Measurements from ENCODE around the gene DLGAP5. TPM values are rescaled to one million over a fixed set of nuclear protein-coding genes. Genes with fewer than 3 reads are reported as not detected.
A peak's percentile ranks its signal among the peaks of the same experiment; 100 is the strongest.

DLGAP5 gene
- total RNA-seq, 2 experiments from 2014 or later = 79.7 to 84.8 TPM

GRCh38 chr14:55107766-55108554 is 83.4 kb downstream of the DLGAP5 start:
- peak overlapping the region; percentile 36 for H3K27ac Mint-ChIP-seq
- H3K9me3 Mint-ChIP-seq = peaks cover 12% of the 10 kb centered on the region
- POLR2A ChIA-PET = interaction anchor here (0.9 to 1.4 kb wide), 2 partner anchors 10 to 18 kb away, joined by 3 read pairs; no protein-coding TSS in a partner anchor
- peaks cover 16% of the 10 kb centered on the region for H3K36me3 Mint-ChIP-seq
- peaks cover 31% of the 10 kb centered on the region for H3K4me1 Mint-ChIP-seq
- H3K27me3 Mint-ChIP-seq = peaks cover 2% of the 10 kb centered on the region
- ATAC-seq (ENCODE audit: low read depth) = peak; percentile 57
- no peak for DNase-seq
- no peak overlapping the region for H3K4me3 Mint-ChIP-seq

DNA sequence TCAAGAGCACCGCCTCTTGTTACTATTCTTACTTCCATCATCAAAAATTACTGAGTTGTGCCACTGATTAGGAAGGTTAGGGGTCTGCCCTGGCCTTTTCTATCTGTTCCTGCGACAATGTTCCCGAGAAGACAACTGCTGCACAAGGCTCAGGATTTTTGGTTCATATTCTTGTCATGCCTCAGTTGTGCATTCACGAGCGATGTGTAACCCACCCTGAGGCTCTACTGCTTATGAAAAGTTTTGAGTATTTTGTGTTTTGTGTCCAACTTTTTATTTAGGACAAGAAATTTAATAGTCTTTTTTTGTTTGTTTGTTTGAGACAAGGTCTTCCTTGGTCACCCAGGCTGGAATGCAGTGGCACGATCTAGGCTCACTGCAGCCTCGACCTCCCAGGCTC is 85.4 kb downstream of the DLGAP5 start:
- H3K27ac Mint-ChIP-seq = no peak overlapping the region
- POLR2A ChIA-PET = interaction anchor here (0.7 kb wide), 2 partner anchors 23 to 55 kb away, joined by 3 read pairs; partner anchors contain the start of gene LGALS3

GRCh38 chr14:55103971-55104954 is 87.1 kb downstream of the DLGAP5 start:
- ATAC-seq (ENCODE audit: low read depth) = no peak
- H3K4me1 Mint-ChIP-seq = peaks cover 55% of the 10 kb centered on the region
- H3K27ac Mint-ChIP-seq = peak overlapping the region; percentile 99
- peaks cover 12% of the 10 kb centered on the region for H3K9me3 Mint-ChIP-seq
- H3K27me3 Mint-ChIP-seq = no peaks in the 10 kb centered on the region
- H3K4me3 Mint-ChIP-seq = peak overlapping the region; percentile 70
- no peak for DNase-seq
- H3K36me3 Mint-ChIP-seq = peaks cover 17% of the 10 kb centered on the region
- POLR2A ChIA-PET = interaction anchor here (0.8 to 4.0 kb wide), 7 partner anchors 14 to 168 kb away, joined by 3 to 55 read pairs (median 8); partner anchors contain the start of genes DLGAP5, FBXO34, LGALS3 and MAPK1IP1L

More for the DNA sequence above, 85.4 kb downstream of the DLGAP5 start:
- Mint-ChIP-seq H3K27me3 (no peaks in the 10 kb centered on the region), H3K9me3 (peaks cover 12% of the 10 kb centered on the region), H3K36me3 (peaks cover 16% of the 10 kb centered on the region), H3K4me3 (no peak overlapping the region), H3K4me1 (peaks cover 43% of the 10 kb centered on the region)
- DNase-seq (no peak), ATAC-seq (ENCODE audit: low read depth) (no peak)

DNA sequence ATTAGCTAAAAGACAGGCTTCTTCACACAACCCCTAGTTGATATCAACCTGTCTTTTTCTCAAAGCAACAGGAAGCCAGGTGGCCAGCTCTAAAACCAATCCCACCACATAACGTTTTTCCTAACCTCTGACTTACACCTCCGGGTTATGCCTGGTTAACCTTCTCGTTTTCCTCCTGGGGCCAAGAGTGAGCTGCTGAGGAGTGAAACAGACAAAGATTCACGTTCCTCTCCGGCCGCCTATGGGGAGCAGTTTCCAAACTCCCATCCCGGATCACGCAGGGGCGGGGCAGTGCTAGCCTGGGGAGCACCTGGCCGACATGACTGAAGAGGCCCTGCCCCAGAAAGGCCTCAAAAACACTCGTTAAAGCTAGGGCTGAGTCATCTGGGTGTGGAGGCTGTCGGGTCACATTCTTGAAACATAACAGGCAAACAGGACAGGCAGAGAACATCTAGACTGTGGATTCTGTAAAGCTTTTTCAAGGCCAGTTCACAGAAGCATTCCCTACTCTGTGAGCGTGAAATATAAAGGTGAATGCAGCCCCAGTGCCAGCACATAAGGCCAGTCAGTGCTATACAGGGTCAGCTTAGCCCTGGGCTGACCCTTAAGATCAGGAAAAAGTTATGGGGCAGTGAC is 88.3 kb downstream of the DLGAP5 start:
- Mint-ChIP-seq H3K9me3 (peaks cover 12% of the 10 kb centered on the region), H3K27ac (peak overlapping the region; percentile 99), H3K4me1 (peaks cover 61% of the 10 kb centered on the region), H3K4me3 (peak overlapping the region; percentile 70), H3K36me3 (peaks cover 17% of the 10 kb centered on the region), H3K27me3 (no peaks in the 10 kb centered on the region)
- DNase-seq = peak; percentile 76
- POLR2A ChIA-PET = interaction anchor here (0.8 to 4.0 kb wide), 10 partner anchors 8 to 88 kb away, joined by 3 to 55 read pairs (median 4); partner anchors contain the start of genes DLGAP5, LGALS3, MAPK1IP1L and SOCS4
- ATAC-seq (ENCODE audit: low read depth) = peak; percentile 72

DNA sequence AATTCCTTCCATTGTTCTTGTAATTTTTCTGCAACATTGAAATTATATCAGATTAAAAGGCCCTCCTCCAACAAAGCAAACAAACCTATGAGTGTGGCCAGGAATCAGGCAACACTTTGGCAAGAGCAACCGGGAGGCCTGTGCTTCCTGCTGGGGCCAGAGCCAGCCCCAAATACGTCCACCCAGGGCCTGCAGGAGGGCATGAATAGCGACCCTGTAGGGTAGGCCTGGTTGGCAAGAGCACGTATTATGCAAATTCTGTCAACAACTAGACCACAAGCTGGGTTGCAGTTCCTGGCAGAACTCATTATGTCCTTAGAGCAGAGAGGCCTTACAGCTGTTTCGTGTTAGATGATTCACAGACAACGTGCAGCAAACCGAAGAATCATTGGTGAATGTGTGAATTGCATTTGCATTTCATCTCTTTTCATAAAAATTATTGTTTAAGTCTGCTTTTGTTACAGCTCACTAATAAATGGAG is 89.2 kb downstream of the DLGAP5 start:
- POLR2A ChIA-PET = interaction anchor here (0.9 to 4.0 kb wide), 7 partner anchors 7 to 89 kb away, joined by 3 to 55 read pairs (median 8); partner anchors contain the start of genes LGALS3 and MAPK1IP1L
- peaks cover 60% of the 10 kb centered on the region for H3K4me1 Mint-ChIP-seq
- peaks cover 16% of the 10 kb centered on the region for H3K36me3 Mint-ChIP-seq
- H3K4me3 Mint-ChIP-seq = peak overlapping the region; percentile 70
- H3K27me3 Mint-ChIP-seq = no peaks in the 10 kb centered on the region
- H3K9me3 Mint-ChIP-seq = peaks cover 12% of the 10 kb centered on the region
- DNase-seq = peak; percentile 52
- ATAC-seq (ENCODE audit: low read depth) = peak; percentile 63
- peak overlapping the region; percentile 99 for H3K27ac Mint-ChIP-seq

GRCh38 chr14:55101698-55102097 is 89.7 kb downstream of the DLGAP5 start:
- H3K27me3 Mint-ChIP-seq = no peaks in the 10 kb centered on the region
- peaks cover 63% of the 10 kb centered on the region for H3K4me1 Mint-ChIP-seq
- no peak for DNase-seq
- H3K36me3 Mint-ChIP-seq = peaks cover 16% of the 10 kb centered on the region
- ATAC-seq (ENCODE audit: low read depth) = no peak
- peak overlapping the region; percentile 99 for H3K27ac Mint-ChIP-seq
- peak overlapping the region; percentile 18 for H3K4me3 Mint-ChIP-seq
- POLR2A ChIA-PET = interaction anchor here (2.0 to 4.0 kb wide), 3 partner anchors 17 to 29 kb away, joined by 9 to 55 read pairs (median 17); partner anchors contain the start of gene LGALS3
- peaks cover 12% of the 10 kb centered on the region for H3K9me3 Mint-ChIP-seq

DNA sequence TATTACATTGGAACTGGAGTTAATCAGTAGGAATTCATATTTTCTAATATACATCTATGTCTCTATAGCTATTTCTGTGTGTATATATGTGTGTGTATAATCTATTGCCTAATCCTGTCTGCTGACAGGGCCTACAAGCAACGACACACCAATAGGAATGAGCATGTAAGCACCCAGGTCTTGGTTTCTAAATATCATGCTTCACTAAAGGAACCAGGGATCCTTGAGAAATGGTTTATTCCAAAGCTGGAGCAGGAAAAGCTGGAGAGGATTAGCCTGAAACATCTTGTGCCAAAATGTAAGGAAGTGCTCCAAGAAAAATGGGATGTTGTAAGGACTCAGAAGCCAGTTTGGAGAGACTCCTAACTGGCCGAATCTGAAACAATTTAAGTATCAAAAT is 91.6 kb downstream of the DLGAP5 start:
- no peak overlapping the region for H3K4me3 Mint-ChIP-seq
- peaks cover 11% of the 10 kb centered on the region for H3K36me3 Mint-ChIP-seq
- H3K27me3 Mint-ChIP-seq = no peaks in the 10 kb centered on the region
- peaks cover 60% of the 10 kb centered on the region for H3K4me1 Mint-ChIP-seq
- no peak overlapping the region for H3K27ac Mint-ChIP-seq
- ATAC-seq (ENCODE audit: low read depth) (no peak), DNase-seq (no peak)
- POLR2A ChIA-PET = interaction anchor here (1.2 to 2.3 kb wide), 3 partner anchors 30 to 73 kb away, joined by 3 to 5 read pairs (median 5); partner anchors contain the start of genes LGALS3, SOCS4 and WDHD1
- peaks cover 9% of the 10 kb centered on the region for H3K9me3 Mint-ChIP-seq

- POLR2A ChIA-PET = interaction anchor here (0.6 to 2.5 kb wide), 7 partner anchors 10 to 72 kb away, joined by 3 to 12 read pairs (median 5); partner anchors contain the start of genes LGALS3, MAPK1IP1L, SOCS4 and WDHD1
- H3K4me3 Mint-ChIP-seq = peak overlapping the region; percentile 67
- ATAC-seq (ENCODE audit: low read depth) = no peak
- H3K36me3 Mint-ChIP-seq = peaks cover 1% of the 10 kb centered on the region
- peaks cover 52% of the 10 kb centered on the region for H3K4me1 Mint-ChIP-seq
- H3K27ac Mint-ChIP-seq = peak overlapping the region; percentile 89
- H3K27me3 Mint-ChIP-seq = no peaks in the 10 kb centered on the region
- DNase-seq = no peak
- H3K9me3 Mint-ChIP-seq = no peaks in the 10 kb centered on the region
These were observed 92.9 kb downstream of the DLGAP5 start for GRCh38 chr14:55098561-55098898.

Other genes with a start within 250 kb of the DLGAP5 start
- gene WDHD1, start 164.5 kb downstream of the DLGAP5 start, total RNA-seq = 10 to 100 TPM; 35.1 to 37.9 TPM
- 10 to 100 TPM; 25.8 to 31.6 TPM for gene SOCS4, start 164.3 kb downstream of the DLGAP5 start, total RNA-seq
- gene MAPK1IP1L, start 139.9 kb downstream of the DLGAP5 start, total RNA-seq = 10 to 100 TPM; 87.1 to 87.3 TPM
- gene LGALS3, start 62.3 kb downstream of the DLGAP5 start, total RNA-seq = 100 to 1,000 TPM; 115 to 119 TPM
- 10 to 100 TPM; 26.1 to 27.0 TPM for gene FBXO34, start 79.8 kb upstream of the DLGAP5 start, total RNA-seq
- gene ATG14, start 220.2 kb upstream of the DLGAP5 start, total RNA-seq = 1 to 10 TPM; 7.8 to 8.1 TPM
- gene TBPL2, start 249.0 kb upstream of the DLGAP5 start, total RNA-seq = not detected

All from activated naive CD8-positive, alpha-beta T cell treated with anti-CD3 and anti-CD28 coated beads, Interleukin-2, amount 10 ng/mL, durations not matched to agents 7 days and 5 days (primary cell).